ENCODE results near the gene SPON2. TPM values are rescaled to one million over a fixed set of nuclear protein-coding genes. Genes with fewer than 3 reads are reported as not detected.

The SPON2 gene
- polyA plus RNA-seq, 3 donors = 9.3 to 14.7 (median 14.5) TPM

DNA sequence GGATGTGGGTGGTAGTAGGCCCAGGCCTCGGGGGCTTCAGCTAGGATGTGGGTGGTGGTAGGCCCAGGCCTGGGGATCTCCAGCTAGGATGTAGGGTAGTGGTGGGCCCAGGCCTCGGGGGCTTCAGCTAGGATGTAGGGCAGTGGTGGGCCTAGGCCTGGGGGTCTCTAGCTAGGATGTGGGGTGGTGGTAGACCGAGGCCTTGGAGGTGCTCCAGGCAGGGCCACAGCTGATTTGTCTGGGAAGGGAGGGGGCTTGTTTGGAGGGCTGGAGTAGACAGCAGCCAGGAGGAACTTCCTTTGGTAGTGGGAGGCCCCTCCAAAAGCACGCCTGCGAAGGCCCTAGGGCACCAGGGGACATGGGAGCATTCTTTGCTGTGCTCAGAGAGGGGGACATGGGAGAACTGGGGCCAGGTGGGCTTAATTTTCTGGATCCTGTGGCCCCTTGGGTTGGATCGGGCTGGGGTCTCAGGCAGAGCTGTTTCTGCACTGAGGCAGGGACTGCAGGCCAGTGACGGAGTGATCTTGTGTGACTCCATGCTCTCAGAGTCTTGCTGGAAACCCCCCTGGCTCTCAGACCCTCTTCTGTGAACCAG, 3.3 kb upstream of the SPON2 start:
- no peak for DNase-seq

DNA sequence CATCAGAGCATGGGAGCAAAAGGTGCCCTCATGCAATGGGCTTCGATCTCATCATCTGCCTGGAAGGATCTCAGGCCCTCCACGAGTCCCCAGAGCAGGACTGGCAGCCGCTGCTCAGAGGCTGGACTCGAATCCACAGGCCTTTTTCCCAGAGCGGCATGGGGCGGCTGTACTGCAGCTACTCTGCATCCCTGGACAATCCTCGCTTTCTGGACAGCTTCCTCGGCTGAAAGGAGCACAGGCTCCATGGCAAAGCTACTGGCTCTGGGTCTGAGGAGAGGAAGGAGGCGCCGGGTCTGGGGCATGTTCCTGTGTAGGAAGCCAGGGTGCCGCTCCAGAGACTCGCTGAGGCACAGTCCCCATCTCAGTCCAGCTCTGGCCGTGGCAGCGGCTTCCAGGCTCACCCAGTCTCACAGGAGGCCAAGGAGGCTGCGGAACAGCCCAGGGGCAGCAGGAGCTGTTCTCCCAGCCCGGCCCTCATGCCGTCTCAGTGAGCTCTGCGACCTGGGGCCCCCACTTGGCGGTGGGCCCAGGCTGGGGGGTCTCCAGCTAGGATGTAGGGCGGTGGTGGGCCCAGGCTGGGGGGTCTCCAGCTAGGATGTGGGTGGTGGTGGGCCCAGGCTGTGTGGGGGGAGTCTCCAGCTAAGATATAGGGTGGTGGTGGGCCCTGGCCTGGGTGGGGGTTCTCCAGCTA, 2.7 kb upstream of the SPON2 start:
- no peak for DNase-seq

DNA sequence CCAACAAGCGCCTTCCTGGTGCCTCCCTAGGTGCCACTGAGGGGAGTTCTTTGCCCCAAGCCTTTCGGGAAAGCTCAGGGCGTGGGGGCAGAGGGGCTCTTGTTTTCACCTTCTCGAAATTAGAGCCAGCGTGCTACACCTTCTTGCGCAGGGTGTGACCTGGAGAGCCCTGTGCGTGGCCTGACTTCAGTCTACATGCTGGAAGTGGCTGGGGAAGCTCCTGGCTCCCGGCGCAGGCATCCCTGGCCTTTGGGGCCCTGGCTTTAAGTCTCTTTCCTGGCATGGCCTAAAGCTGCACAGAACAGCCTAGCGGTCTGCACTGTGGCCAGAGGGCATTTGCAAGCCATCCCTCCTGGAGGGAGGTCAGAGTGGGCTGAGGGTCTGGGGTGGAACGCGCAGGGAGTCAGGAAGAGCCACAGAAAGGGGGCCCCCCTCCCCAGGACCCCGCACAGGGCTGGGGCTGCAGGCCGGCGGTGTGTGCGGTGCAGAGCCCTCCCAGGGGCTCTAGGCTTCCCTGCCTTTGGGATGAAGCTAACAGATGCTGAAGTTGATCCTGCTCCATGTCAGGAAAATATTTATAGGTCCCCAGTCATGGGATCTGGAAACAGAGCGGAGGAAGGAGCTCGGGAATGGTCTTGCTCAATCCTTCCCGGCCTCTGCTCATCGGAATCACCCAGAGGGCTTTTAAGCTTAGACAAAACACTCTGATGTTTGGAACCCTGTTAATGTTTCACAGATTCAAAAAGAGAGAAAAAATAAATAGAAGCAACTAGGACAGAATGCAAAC, 781 bp upstream of the SPON2 start:
- no peak for DNase-seq

DNA sequence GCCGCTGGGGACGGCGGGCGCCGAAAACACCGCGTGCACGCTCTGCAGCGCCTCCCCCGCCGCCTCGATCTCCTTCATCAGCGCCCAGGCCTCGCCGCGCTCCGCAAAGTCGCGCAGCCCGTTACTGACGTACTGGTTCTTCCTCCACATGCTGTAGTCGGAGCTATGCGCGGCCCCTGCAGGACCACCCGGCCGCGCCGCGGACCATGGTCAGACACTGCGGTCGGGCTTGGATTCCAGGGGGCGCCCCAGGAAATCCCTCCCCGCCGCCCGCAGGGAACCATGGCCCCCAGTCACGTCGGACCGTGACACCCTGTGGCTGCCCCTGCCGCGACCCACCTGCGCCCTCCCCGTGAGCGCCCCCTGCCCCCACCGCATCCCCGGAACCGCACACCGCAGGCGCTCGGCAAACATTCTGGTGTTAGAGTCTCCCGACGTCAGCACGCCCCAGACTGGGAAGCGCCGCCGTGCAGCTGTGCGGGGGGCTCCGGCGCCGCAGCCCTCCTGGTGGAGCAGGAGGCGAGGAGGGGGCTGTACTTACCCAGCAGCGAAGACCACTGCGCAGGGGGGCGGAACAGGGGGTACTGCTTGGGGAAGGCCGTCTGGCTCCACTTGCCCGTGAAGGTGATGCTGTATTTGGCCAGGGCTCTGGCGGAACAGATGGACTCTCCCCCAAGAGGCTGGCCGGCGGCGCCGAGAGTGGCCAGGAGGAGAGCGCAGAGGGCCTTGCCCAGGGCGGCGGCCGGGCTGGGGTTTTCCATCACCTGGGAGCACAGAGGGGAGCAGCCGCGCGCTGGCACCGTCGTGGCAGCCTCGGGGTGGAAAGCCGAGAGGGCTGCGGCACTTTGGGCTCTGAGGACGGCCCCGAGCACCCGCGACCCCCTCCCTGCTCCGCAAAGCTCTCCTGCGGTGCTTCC, 814 bp downstream of the SPON2 start:
- DNase-seq = no peak

DNA sequence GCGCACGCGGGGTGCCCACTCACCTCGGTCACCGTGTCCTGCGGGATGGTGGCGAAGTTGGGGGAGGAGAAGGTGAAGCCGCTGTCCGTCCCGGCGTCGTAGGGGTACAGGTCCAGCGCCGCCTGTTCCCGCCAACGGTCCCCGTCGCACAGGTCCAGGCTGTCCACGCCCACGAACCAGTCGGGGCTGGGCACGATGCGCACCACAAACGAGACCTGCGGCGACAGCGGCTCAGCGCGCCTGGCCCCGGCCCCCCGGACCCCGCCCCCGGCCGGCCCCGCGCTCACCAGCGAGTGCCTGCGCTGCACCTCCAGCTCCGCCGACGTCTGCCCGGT, 1.4 kb downstream of the SPON2 start:
- DNase-seq = no peak

DNA sequence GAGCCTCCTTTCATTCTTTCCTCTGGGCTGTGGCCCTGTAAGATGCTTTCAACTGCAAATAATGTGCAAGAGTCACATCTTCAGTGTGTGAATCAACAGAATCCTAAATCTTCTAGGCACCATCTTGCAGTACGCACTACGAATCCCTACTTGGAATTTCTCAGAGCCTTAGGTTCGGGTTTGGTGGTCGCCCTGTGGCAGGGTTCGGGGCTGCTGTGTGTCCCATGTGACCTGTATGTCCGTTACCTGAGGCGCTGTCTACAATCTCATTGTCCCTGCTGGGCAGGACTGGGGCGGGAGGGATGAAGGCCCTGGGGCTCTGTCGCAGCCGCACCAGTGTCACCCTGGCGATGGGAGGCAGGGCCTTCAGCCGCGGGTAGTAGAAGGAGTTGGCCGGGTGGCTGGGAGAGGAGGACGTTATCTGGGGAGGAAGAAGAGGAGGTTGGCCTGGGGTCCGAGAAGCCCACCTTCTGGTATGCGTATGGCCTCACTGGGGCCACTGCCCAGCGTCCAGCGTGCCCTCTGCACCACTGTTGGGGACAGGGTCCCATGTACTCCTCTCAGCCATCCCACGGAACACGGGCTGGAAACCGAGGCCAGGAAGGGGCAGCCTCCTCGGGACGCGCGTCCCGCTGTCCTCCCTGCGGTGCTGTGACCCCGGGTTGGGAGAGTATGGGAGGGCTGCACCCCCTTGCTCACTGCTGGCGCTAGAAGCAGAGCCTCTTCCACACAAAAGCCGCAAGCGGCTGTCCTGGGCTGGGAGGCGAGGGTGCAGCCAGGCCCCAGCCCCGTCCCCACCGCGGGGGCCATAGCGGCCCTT, 2.0 kb downstream of the SPON2 start:
- DNase-seq = no peak

DNA sequence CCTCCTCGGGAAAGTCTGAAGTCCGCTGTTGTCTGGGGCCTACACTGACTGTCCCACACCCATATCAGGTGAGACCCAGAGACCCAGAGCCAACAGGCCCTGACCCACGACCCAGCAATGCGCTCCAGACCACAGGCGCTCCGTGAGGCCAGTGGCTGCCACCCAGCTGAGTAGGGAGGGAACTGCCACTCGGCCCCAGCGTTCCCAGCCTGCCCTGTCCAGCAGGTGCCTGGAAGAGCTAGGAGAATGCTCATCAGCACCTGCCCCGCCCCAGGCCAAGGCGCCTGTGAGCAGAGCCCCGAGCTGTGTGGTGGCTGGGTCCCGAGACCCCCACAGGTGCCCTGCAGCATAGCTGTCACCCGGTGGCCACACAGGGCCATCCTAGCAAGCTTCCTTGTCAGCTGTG, 2.7 kb downstream of the SPON2 start:
- DNase-seq = no peak

DNA sequence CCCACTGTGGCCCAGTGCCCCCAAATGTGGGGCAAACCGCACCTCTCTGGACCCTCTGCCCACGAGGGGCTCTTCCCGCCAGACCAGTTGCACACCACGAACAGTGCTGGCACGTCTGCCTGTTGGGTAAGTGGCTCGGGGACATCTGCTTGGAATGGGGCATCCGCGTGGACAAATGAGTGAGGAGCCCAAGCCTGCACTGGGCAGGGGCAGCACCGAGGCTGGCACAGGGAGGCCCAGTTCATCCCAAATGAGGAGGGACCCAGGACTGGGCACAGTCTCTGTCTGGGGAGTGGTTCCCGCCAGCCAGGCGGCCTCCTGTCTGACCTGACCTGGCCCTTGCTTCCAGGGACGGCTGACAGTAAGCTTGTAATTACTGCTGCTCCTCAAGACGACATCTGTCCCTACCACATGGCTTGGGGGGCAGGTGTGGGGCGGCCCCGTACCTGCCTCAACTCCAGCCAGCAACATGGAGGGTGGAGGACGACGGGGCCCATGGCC, 3.2 kb downstream of the SPON2 start:
- DNase-seq = no peak

DNA sequence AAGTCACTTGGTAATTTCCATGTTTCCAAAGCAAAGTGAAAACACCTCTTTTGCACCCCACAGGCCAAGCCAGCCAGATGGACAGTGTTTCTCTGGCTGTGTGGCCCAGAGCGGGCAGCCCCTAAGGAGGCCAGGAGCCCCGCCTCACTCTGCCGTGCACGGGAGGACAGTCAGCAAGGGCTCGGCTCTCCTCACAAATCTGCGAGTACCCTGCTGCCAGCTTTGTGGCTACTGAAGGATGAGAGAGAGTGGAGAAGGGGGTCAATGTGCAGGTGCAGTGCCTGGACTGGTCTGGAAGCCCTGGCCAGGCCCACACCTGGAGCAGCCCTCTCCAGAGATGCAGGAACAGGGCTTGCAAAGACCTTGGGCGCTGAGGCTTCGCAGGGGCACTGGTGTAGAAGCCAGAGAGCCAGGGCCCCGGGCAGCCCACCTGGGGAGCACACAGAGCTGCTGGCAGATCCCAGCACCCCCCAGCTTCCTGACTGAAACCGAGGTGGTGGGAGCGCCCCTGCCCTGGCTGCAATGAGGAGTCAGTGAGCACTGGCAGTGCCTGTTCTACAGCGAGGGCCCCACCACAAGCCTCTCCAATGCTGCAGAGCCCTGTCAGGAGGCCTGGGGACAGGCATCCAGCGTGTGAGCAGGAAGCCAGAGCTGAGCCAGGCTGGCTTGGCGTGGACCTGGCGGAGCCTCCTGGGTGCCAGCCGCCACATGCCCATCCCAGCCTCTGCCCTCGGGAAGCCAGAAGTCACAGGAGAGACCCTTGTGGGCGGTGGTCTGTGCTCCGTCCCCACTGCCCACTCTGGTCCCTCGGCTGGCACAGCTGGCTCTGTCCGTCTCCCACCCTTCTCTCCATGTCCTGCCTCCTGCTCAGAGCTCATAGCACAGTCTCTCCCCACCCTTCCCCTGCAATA, 3.9 kb downstream of the SPON2 start:
- no peak for DNase-seq

DNA sequence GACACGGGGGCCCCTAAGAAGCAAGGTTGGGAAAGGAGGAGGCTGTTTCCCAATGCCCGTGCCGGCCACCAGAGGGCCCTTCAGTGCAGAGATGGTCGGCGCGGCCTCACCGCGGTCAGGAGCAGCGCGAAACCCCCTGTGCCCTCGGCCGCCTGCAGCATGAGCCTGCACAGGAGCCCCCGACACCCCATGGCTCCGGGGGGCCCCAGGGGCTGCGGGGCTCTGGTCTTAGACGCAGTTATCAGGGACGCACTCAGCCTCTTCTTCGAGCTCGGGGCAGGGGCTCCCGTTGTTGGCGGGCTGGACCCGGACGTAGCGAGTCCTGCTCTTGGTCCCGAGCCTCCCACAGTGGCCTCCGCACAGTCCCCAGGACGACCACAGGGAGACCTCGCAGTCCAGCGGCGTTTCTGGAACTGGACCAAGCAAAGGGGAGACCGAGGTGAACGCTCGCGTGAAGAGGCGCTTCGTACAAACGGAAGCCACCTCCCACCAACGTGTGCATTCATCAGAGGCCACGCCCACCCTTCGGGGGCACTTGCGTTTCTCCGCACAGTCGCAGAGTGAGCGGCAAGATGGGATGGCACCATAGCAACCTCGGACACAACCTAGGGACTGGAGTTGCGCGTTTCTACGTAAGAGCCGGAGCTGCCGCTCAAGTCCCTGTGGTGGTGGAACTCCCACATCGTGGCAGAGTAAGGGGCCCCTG, 5.0 kb downstream of the SPON2 start:
- peak; percentile 79 for DNase-seq

DNA sequence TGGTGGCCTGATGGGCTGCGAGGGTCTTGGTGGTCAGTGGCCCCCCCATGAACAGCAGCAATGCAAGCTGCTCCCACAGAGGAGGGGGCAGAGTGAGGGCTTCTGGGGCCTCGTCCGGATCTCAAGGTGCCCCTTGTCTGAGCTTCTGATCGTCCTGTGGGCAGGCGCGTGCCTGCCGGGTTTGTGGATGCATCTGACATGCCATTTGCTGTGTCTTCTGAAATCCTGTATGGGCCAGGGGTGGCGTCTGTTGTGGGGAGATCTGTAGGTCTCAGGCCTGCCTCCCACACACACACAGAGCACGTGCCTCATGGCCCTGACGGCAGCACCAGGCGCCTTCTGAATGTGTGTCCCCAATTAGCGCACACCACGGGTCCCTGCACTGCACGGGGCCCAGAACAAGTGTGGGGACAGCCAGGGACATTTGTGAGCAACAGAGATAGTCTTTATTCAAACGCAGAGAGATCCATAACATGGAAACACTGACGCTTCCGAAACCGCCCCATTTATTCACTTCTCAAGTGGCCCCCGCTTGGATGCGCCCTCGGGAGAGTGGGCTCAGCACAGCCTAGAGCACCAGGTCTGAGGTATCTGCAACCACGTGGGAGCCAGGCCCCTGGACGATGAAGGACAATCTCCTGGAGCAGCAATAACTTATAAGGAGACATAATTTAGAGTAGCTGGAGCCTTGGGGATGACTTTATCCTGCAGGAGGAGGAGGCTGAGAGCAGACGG, 5.7 kb downstream of the SPON2 start:
- DNase-seq = no peak

DNA sequence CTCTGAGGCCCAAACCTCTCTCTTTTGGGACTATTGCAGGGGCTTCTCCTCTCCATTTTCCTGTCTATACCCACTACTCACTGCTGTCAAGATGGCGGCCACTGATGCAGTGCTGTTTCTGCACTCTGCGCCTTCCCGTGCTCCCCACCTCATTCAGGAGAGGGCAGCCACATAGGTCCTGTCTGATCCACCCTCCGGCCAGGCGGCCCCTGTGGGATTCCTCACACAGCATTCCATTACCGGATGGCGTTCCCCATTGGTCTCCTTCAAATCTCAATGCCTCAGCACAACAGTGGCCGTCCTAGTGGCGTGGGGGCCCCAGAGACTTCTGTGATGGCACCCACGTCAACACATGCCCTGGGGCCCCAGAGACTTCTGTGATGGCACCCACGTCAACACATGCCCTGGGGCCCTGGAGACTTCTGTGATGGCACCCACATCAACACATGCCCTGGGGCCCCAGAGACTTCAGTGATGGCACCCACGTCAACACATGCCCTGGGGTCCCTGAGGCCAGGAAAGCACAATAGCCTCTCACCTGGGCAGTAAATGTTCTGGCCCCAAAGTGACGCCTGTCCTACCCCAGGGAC, 7.3 kb downstream of the SPON2 start:
- no peak for DNase-seq

DNA sequence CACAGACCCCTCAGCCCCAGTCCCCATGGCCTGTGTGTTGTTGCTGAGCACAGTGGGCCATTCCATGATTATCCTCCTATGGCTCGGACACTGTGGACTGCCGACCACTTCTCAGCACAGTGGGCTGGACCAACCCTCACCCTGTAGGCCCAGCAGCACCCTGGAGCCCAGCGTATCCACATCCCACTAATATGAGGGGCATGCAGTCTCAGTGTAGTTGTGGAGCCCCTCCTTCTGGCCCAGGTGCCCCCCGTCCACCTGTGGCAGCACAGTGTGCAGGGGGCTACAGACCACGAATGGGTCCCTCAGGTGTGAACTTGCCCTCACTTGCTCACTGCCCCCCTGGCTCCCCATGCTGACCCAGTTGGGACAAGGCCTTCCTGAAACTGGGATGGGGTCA, 7.9 kb downstream of the SPON2 start:
- DNase-seq = no peak

DNA sequence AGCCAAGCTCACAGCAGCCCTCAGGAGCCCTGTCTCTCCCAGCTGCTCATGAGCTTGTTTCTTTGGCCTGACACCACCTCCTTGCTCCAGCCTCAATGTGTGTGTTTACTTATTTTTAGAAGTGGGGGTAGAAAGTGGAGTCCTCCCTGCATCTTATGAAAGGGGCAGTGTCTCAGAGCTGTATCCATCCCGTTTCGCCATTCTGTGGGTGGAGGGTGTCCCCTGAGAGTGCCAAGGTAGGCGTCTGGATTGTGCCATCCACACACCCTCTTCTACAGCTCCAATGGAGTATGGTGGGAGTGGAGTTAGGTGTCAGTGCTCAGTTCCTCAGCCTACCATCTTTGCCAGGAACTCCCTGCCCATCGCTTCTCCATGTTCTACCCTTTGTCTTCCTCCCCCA, 8.3 kb downstream of the SPON2 start:
- no peak for DNase-seq

DNA sequence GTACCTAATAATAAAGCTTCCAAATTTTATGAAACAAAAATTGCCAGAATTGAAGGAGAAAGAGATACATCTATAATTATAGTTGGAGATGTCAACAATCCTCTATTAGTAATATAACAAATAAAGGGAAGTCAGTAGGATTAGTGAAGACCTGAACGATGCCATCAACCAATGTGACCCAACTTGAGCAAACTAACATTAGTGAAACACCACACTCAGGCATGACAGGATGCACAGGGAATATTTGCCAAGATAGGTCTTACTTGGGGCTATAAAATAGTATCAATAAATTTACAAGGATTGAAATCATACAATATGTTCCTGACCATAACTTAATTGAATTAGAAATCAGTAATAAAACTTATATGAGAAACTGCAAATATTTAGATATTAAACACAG, 12.0 kb downstream of the SPON2 start:
- DNase-seq = no peak

DNA sequence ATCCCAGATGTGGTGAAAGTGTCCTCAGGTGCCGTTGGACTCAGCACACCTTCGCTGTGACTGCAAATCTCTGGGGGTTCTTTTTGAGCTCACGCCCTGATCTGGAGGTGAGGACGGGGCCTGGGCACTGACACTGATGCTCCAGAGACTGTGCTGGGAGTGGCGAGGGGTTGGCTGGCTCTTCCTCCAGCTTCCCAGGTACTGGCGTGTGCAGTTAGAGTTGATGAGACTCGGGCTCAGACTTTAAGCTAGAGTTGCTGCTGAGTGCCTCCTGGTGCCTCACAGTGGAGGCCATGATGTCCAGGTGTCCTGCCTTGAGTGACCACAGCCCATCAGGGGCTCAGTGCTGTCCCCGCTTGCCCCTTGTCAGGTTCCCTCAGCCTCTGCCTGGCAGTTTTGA, 16.3 kb downstream of the SPON2 start:
- no peak for DNase-seq

DNA sequence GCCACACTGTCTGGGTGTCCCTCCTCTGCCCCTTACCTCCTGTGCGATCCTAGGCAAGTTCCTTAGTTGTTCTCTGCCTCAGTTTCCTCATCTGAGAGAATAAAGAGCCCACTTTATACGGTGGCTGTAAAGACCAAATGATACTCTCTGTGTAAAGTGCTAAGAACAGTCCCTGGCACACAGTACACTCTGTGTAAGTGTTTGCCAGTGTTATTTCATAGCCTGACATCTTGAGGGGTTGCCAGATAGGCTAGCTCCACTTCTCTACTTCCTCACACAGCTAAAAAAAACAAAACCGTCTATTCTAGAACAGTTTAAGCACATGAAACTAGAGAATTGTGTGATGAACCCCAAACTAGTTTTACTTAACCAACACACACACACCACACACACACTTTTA, 17.1 kb downstream of the SPON2 start:
- DNase-seq = no peak

DNA sequence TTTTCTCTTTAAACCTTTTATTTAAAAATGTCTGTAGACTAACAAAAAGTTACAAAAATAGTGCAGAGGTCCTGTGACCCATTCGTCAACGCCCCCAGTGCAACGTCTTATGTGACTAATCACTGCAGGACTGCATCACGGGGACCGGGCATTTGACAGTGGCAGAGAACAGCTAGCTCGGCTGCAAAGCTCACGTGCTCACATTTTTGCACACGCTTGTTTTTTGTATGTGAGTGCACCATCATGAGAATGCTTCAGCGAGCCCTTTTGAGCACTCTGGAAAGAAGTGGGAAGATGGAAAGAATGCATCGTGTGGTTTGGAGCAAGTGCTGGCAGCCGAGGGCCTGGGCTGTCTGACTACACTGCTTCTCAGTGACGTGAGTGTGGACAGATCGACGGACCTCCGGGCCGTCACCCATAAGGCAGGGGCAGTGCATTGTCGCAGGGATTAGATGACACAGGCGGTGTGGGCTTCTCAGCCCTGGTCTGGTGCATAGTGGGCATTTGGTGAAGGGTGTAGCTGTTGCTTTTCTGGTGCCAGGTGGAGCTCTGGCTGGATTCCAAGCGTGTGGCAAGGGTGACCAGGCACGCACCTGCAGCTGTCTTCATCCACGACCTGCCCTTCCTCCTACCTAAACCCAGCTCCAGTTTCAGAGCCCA, 17.7 kb downstream of the SPON2 start:
- no peak for DNase-seq

Measured in renal pelvis (tissue), 4 donors.